ENCODE results near the gene OS9.

Gene OS9

GRCh38 chr12:57767876-57768275, 73.9 kb downstream of the OS9 start:
- DNase-seq = no peak

DNA sequence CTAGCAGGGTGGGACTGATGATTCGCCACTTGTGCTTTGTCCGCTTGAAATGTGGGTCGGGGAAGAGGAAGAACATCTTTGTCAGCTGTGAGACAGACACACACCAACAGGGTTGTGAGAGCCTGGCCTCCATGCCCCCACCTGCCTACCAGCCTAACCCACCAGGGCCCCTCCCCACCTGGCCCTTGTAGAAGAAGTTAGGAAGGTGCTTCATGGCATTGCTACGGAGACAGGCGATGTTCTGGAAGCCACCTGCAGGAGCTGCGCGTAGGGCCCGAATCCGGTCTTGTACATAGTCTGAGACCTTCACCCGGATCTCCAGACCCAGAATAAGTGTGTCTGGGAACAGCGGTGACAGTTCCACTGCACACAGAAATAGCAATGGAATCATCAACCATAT, 75.7 kb downstream of the OS9 start:
- no peak for DNase-seq

DNA sequence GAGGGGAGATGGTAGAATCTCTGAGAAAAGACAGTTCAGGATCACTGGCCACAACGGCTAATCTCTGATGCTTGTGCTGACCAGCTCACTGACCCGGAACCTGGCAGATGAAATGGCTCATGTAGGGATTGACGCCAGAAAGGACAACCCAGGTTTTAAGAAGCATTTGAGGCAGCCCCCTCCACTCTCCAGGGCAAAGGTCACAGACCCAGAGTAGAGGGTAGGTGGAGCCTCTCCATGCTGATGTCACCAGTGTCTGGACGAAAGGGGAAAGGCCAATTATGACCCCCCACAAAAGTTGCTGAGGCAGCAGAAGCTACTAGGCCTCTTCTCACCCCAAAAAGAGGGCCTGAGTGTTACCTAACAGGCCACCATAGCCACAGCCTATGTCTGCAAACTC, 76.8 kb downstream of the OS9 start:
- no peak for DNase-seq

Data from CD4-positive, alpha-beta T cell treated with Interleukin-21 for 1 hour (primary cell).